ENCODE measurements around the gene OR9K2.

Gene OR9K2

GRCh38 chr12:55172686-55173085, 46.5 kb downstream of the OR9K2 start:
- WGBS, 2 experiments = 90 to 91% methylated on average over 1 of the region's 1 CpG

GRCh38 chr12:55173456-55173855, 47.2 kb downstream of the OR9K2 start:
- H3K36me3 ChIP-seq (ENCODE audit: control insufficient read depth, insufficient read depth, low read length) = no peaks in the 10 kb centered on the region
- no peak overlapping the region for H3K27ac ChIP-seq (ENCODE audit: insufficient read depth, low read depth, low read length, poor library complexity, severe bottlenecking)
- H3K9me3 ChIP-seq (ENCODE audit: control insufficient read depth, low read length) = no peaks in the 10 kb centered on the region
- no peak overlapping the region for H3K4me3 ChIP-seq (ENCODE audit: insufficient read depth, low read depth, low read length)
- H3K27me3 ChIP-seq (ENCODE audit: control insufficient read depth, insufficient read depth, low read length, poor library complexity, severe bottlenecking) = no peaks in the 10 kb centered on the region
- WGBS, 2 experiments = 90 to 93% methylated on average over 2 of the region's 2 CpGs
- H3K4me1 ChIP-seq (ENCODE audit: control insufficient read depth, insufficient read depth, low read length) = no peaks in the 10 kb centered on the region

More at GRCh38 chr12:55172686-55173085, 46.5 kb downstream of the OR9K2 start:
- Histone ChIP-seq H3K4me1 (ENCODE audit: control insufficient read depth, insufficient read depth, low read length) (no peaks in the 10 kb centered on the region), H3K4me3 (ENCODE audit: insufficient read depth, low read depth, low read length) (no peak overlapping the region), H3K36me3 (ENCODE audit: control insufficient read depth, insufficient read depth, low read length) (no peaks in the 10 kb centered on the region), H3K27me3 (ENCODE audit: control insufficient read depth, insufficient read depth, low read length, poor library complexity, severe bottlenecking) (no peaks in the 10 kb centered on the region), H3K9me3 (ENCODE audit: control insufficient read depth, low read length) (no peaks in the 10 kb centered on the region), H3K27ac (ENCODE audit: insufficient read depth, low read depth, low read length, poor library complexity, severe bottlenecking) (no peak overlapping the region)
